MM.1S (cell line): Measurements from ENCODE around the gene TMOD1.

Experiments used
- DNase-seq: peaks from one replicate; pipeline ENCODE4 v3.0.0-alpha.2; 2015
- H2AFZ ChIP-seq: fragments of 300-600 bp; sonication (generic); 2 replicates; pipeline ENCODE4 v1.6.0; 2016; ENCODE audit warnings: antibody characterized with exemption, low read length
- H3F3A ChIP-seq: fragments of 300-600 bp; sonication (generic); 2 replicates; pipeline ENCODE4 v1.6.1; 2016; ENCODE audit warnings: mild to moderate bottlenecking, antibody characterized with exemption, low read length, moderate library complexity, mixed read lengths; ENCODE audit not compliant: insufficient read depth
- H3K27ac ChIP-seq: fragments of 300-600 bp; sonication (generic); 2 replicates; pipeline ENCODE4 v1.5.1; 2016; ENCODE audit warnings: mild to moderate bottlenecking, low read length
- H3K27me3 ChIP-seq: fragments of 300-600 bp; sonication (generic); replicated peaks from 2 replicates; pipeline ENCODE4 v1.6.0; 2016; ENCODE audit warnings: low read length; ENCODE audit not compliant: insufficient read depth
- H3K36me3 ChIP-seq: fragments of 300-600 bp; sonication (generic); replicated peaks from 2 replicates; pipeline ENCODE4 v1.6.1; 2016; ENCODE audit warnings: mild to moderate bottlenecking, low read length, mixed read lengths; ENCODE audit not compliant: insufficient read depth
- H3K4me1 ChIP-seq: fragments of 300-600 bp; sonication (generic); 2 replicates; pipeline ENCODE4 v1.6.1; 2016; ENCODE audit warnings: low read length, mixed read lengths
- H3K4me2 ChIP-seq: fragments of 300-600 bp; sonication (generic); 2 replicates; pipeline ENCODE4 v1.6.0; 2016; ENCODE audit warnings: low read depth, low read length
- H3K4me3 ChIP-seq: fragments of 300-600 bp; sonication (generic); 2 replicates; pipeline ENCODE4 v1.5.1; 2016; ENCODE audit warnings: low read length, mixed read lengths
- H3K79me2 ChIP-seq: fragments of 300-600 bp; sonication (generic); 2 replicates; pipeline ENCODE4 v1.6.1; 2016; ENCODE audit warnings: mixed run types, low read length, mixed read lengths
- H3K9ac ChIP-seq: fragments of 300-600 bp; sonication (generic); 2 replicates; pipeline ENCODE4 v1.6.1; 2016; ENCODE audit warnings: low read length, mixed read lengths
- H3K9me2 ChIP-seq: fragments of 300-600 bp; sonication (generic); replicated peaks from 2 replicates; pipeline ENCODE4 v1.6.1; 2016; ENCODE audit warnings: mild to moderate bottlenecking, low read length, mixed read lengths; ENCODE audit not compliant: insufficient read depth
- H3K9me3 ChIP-seq: fragments of 300-600 bp; sonication (generic); replicated peaks from 2 replicates; pipeline ENCODE4 v1.6.1; 2016; ENCODE audit warnings: mild to moderate bottlenecking, low read length, mixed read lengths; ENCODE audit not compliant: insufficient read depth
- H4K20me1 ChIP-seq: fragments of 300-600 bp; sonication (generic); 2 replicates; pipeline ENCODE4 v1.6.1; 2016; ENCODE audit warnings: mild to moderate bottlenecking, low read length, moderate library complexity, mixed read lengths; ENCODE audit not compliant: insufficient read depth
- CTCF ChIP-seq: fragments of 300-600 bp; sonication (generic); IDR thresholded peaks from 2 replicates; pipeline ENCODE4 v1.5.1; 2016; ENCODE audit warnings: antibody characterized with exemption, low read length, mixed read lengths
- EZH2 ChIP-seq: fragments of 300-600 bp; sonication (generic); optimal IDR thresholded peaks from 2 replicates; pipeline ENCODE3; 2017; ENCODE audit warnings: low read depth, mild to moderate bottlenecking, antibody characterized with exemption, low read length, mixed read lengths
- EZH2phosphoT487 ChIP-seq: fragments of 300-600 bp; sonication (generic); IDR thresholded peaks from 2 replicates; pipeline ENCODE4 v1.6.1; 2018; ENCODE audit warnings: antibody characterized with exemption, low read length

The TMOD1 gene

GRCh38 chr9:97531888-97532376, 30.5 kb downstream of the TMOD1 start:
- Histone ChIP-seq H3K4me1 (peaks cover 11% of the 10 kb centered on the region), H3K4me2 (no peak overlapping the region), H3F3A (0 out of 2 replicates have a peak, but pooled peaks cover 6% of the 10 kb centered on the region), H3K27me3 (no peaks in the 10 kb centered on the region), H3K9ac (no peak overlapping the region), H3K36me3 (no peaks in the 10 kb centered on the region), H3K9me2 (no peaks in the 10 kb centered on the region), H4K20me1 (no peaks in the 10 kb centered on the region), H3K4me3 (no peak overlapping the region), H2AFZ (no peak overlapping the region), H3K27ac (no peak overlapping the region), H3K79me2 (no peaks in the 10 kb centered on the region), H3K9me3 (no peaks in the 10 kb centered on the region)
- no peak for DNase-seq
- TF ChIP-seq EZH2: no peak
- no peak for TF ChIP-seq EZH2phosphoT487

DNA sequence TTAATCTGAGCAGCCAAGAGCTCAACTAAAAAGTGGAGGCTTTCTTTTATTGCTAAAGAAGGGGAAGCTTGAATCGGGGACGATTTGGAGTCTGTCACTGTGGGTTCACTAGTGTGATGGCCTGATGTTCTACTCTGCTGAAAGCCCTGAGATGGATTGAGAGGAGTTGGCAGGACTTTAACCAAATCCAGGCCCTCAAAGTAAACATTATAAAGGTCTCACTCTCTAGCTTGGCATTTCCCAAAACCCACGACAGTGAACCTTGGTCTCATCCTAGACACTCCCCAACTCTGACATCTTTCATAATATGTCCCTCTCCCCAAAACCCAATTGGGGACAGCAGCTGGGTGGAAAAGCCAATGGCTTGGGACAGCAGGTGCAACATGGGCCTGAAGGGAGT, 32.7 kb downstream of the TMOD1 start:
- H2AFZ ChIP-seq: no peak overlapping the region
- TF ChIP-seq CTCF (no peak), EZH2phosphoT487 (no peak), EZH2 (no peak)
- H3K36me3 ChIP-seq: no peaks in the 10 kb centered on the region
- H3K27me3 ChIP-seq: no peaks in the 10 kb centered on the region
- H3K9me2 ChIP-seq: no peaks in the 10 kb centered on the region
- no peak overlapping the region for H3K27ac ChIP-seq
- H4K20me1 ChIP-seq: no peaks in the 10 kb centered on the region
- no peaks in the 10 kb centered on the region for H3K4me1 ChIP-seq
- H3K4me2 ChIP-seq: no peak overlapping the region
- H3K9ac ChIP-seq: no peak overlapping the region
- no peaks in the 10 kb centered on the region for H3K79me2 ChIP-seq
- no peaks in the 10 kb centered on the region for H3K9me3 ChIP-seq
- H3F3A ChIP-seq: no peaks in the 10 kb centered on the region
- H3K4me3 ChIP-seq: no peak overlapping the region
- DNase-seq: no peak

GRCh38 chr9:97534961-97535594, 33.6 kb downstream of the TMOD1 start:
- Histone ChIP-seq H3K27ac (no peak overlapping the region), H3K9me3 (no peaks in the 10 kb centered on the region), H3K4me1 (no peaks in the 10 kb centered on the region), H3K27me3 (no peaks in the 10 kb centered on the region), H3K9me2 (no peaks in the 10 kb centered on the region), H3K79me2 (no peaks in the 10 kb centered on the region), H3K4me3 (no peak overlapping the region), H3K36me3 (no peaks in the 10 kb centered on the region), H3F3A (no peaks in the 10 kb centered on the region), H3K9ac (no peak overlapping the region), H4K20me1 (no peaks in the 10 kb centered on the region), H2AFZ (no peak overlapping the region), H3K4me2 (no peak overlapping the region)
- DNase-seq: no peak
- TF ChIP-seq EZH2: no peak
- TF ChIP-seq EZH2phosphoT487: no peak
- no peak for TF ChIP-seq CTCF

DNA sequence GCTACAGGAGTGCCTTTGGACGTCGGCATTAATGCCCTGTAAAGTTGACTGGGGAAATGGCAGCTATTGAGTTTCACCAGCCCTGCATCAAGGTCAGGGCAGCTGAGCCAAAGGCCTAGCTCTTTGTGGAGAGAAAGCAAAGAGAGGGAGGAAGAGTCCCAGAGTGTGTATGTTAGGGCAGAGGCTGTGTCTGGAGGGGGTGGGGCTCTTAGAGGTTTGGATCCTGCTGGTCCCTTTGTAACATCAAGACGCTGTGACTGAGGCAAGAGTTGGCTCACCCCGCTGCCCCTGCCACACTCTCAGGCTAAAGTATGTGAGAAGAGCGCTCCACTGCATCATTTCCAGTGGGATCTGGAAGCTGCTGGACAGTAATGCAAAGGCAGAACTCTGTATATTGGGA, 34.3 kb downstream of the TMOD1 start:
- no peak overlapping the region for H2AFZ ChIP-seq
- H3K9me3 ChIP-seq: no peaks in the 10 kb centered on the region
- no peak for DNase-seq
- H3K79me2 ChIP-seq: no peaks in the 10 kb centered on the region
- H3K4me2 ChIP-seq: no peak overlapping the region
- no peaks in the 10 kb centered on the region for H3K27me3 ChIP-seq
- H3F3A ChIP-seq: no peaks in the 10 kb centered on the region
- TF ChIP-seq CTCF (no peak), EZH2 (no peak), EZH2phosphoT487 (no peak)
- no peaks in the 10 kb centered on the region for H3K4me1 ChIP-seq
- no peak overlapping the region for H3K27ac ChIP-seq
- no peaks in the 10 kb centered on the region for H3K9me2 ChIP-seq
- H3K9ac ChIP-seq: no peak overlapping the region
- H3K4me3 ChIP-seq: no peak overlapping the region
- no peaks in the 10 kb centered on the region for H4K20me1 ChIP-seq
- no peaks in the 10 kb centered on the region for H3K36me3 ChIP-seq
